Skeletal muscle tissue (tissue), 4 donors: Measurements from ENCODE around the gene ZNF638. TPM values are rescaled to one million over a fixed set of nuclear protein-coding genes. Genes with fewer than 3 reads are reported as not detected.

Experiments used
- H3K27ac ChIP-seq: one replicate; pipeline ENCODE4 v1.7.0; 2013; ENCODE audit warnings: mild to moderate bottlenecking, low read depth, low read length, inconsistent platforms
- H3K27me3 ChIP-seq, 3 donors: one replicate each; pipeline ENCODE4 v1.7.0; 2013; ENCODE audit warnings: low read length in 3 of 3; ENCODE audit not compliant: control insufficient read depth in 3 of 3, insufficient read depth in 3 of 3
- H3K36me3 ChIP-seq, 3 donors: one replicate each; pipeline ENCODE4 v1.7.0; 2013; ENCODE audit warnings: low read length in 3 of 3; ENCODE audit not compliant: control insufficient read depth in 3 of 3, insufficient read depth in 3 of 3
- H3K4me1 ChIP-seq, 3 donors: one replicate each; pipeline ENCODE4 v1.7.0; 2013; ENCODE audit warnings: low read length in 3 of 3, mild to moderate bottlenecking in 3 of 3; ENCODE audit not compliant: control insufficient read depth in 3 of 3, insufficient read depth in 3 of 3
- H3K4me3 ChIP-seq, 3 donors: one replicate each; pipeline ENCODE4 v1.7.0; 2013; ENCODE audit warnings: low read length in 3 of 3
- H3K9ac ChIP-seq, 3 donors: one replicate each; pipeline ENCODE4 v1.7.0; 2013; ENCODE audit warnings: low read length in 3 of 3, mild to moderate bottlenecking in 3 of 3, moderate library complexity in 2 of 3, low read depth in 1 of 3
- H3K9me3 ChIP-seq, 3 donors: one replicate each; pipeline ENCODE4 v1.7.0; 2013; ENCODE audit warnings: low read length in 3 of 3; ENCODE audit not compliant: control insufficient read depth in 3 of 3
- total RNA-seq: library from RNA; depleted of rRNA; stranded (reverse); fragments of >200 nt; gene quantifications from one replicate; pipeline ENCODE4 v1.2.3, GENCODE V29; 2014
- donor health status: Osteomylitis.

Gene ZNF638
- total RNA-seq, 1 donor from 2014 or later = 187 TPM

DNA sequence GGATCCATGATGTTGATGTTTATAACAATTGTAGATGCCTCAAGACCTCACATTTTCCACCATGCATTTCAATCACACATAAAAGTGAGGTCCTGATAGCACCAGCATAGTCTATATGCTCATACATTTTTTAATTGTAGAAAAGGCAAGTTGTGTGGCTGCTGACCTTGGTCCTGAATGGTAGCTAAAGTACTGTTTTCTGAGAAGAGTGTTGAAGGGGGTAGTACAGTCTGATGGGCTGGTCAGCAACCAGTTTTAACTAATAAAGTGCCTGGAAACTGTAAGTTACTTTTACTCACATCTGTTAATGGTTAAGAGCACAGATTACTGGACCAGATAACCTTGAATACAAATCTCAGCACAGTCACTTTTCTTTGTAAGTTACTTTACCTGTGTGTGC, 15.9 kb downstream of the ZNF638 start:
- H3K9ac ChIP-seq = no peak overlapping the region
- H3K9me3 ChIP-seq = no peaks in the 10 kb centered on the region
- H3K27ac ChIP-seq = no peak overlapping the region
- no peaks in the 10 kb centered on the region for H3K27me3 ChIP-seq
- H3K36me3 ChIP-seq = peaks cover 3 to 17% (median 17%) of the 10 kb centered on the region in 3 donors
- no peak overlapping the region for H3K4me3 ChIP-seq
- H3K4me1 ChIP-seq = peaks cover 0 to 4% (median 3%) of the 10 kb centered on the region in 3 donors

DNA sequence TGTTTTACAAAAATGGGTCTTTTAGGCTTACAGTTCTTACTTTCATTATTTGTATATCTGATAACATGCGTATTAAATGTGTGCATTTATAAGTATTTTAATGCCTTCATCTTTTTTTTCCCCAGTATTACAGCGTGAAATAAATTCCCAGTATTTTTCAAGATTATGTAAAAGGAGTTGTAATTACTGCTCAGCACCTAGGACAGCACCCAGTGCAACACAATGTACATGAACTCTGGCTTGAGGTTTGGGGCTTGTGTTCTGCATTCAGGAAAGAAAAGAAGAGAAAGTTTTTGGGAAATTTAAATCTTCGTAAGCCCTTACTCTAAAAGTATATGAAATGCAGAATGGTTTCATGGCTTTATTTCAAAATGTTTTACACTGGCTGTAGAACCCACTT, 16.7 kb downstream of the ZNF638 start:
- Histone ChIP-seq H3K9ac (no peak overlapping the region), H3K9me3 (no peaks in the 10 kb centered on the region), H3K36me3 (peaks cover 3 to 19% (median 17%) of the 10 kb centered on the region in 3 donors), H3K4me1 (peaks cover 3 to 4% (median 3%) of the 10 kb centered on the region in 3 donors), H3K4me3 (no peak overlapping the region), H3K27ac (no peak overlapping the region), H3K27me3 (no peaks in the 10 kb centered on the region)

DNA sequence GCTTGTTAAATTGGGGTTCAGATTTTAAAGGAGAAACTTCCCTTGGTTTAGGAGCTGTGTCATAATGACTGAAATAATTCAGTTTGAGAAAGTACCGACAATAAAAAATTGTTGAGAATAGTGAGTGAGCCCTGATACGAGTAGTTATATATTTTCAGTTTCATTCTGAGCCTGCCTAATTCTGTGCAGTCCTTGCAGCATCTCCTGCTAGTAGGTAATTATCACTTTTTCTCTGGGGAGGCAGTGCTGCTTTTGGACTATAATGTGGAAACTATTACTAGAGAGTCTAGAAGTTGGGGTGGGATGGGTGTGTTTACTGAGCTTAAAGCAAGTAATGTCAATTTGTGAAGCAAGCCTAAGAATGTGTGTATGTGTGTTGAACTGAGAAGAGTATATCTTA, 21.7 kb downstream of the ZNF638 start:
- no peaks in the 10 kb centered on the region for H3K9me3 ChIP-seq
- H3K27ac ChIP-seq = no peak overlapping the region
- no peak overlapping the region for H3K4me3 ChIP-seq
- H3K27me3 ChIP-seq = no peaks in the 10 kb centered on the region
- peaks cover 3 to 5% (median 4%) of the 10 kb centered on the region in 3 donors for H3K4me1 ChIP-seq
- H3K36me3 ChIP-seq = peaks cover 11 to 35% (median 26%) of the 10 kb centered on the region in 3 donors
- H3K9ac ChIP-seq = no peak overlapping the region

GRCh38 chr2:71358931-71359671, 27.5 kb downstream of the ZNF638 start:
- peaks cover 11 to 35% (median 32%) of the 10 kb centered on the region in 3 donors for H3K36me3 ChIP-seq
- H3K4me3 ChIP-seq = no peak overlapping the region
- H3K9ac ChIP-seq = no peak overlapping the region
- no peaks in the 10 kb centered on the region for H3K9me3 ChIP-seq
- H3K4me1 ChIP-seq = peaks cover 5 to 14% (median 12%) of the 10 kb centered on the region in 3 donors
- H3K27me3 ChIP-seq = no peaks in the 10 kb centered on the region
- no peak overlapping the region for H3K27ac ChIP-seq

DNA sequence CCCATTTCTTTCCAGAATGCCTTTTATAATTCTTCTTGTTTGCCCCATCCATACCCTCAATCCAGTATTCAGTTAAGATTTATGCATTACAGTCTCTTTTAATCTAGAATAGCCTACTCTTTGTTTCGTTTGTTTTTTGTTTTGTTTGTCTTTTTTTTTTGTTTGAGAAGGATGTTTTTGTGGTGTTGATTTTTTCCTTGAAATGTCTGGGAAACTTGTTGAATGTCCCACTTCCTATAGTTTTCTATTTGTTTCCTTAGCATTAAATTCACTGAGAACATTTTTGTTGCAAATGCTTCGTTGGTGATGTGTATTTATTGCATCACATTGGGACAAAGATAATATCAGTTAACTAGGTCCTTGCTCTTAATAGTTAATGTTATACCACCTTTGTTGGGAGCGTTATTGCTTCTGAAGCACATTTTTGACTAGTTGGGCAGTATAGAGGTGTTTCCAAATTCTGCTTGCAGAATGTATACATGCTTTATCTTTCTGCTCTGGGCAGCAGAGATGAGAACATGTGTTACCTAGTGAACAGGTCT, 28.9 kb downstream of the ZNF638 start:
- no peak overlapping the region for H3K9ac ChIP-seq
- peaks cover 5 to 14% (median 12%) of the 10 kb centered on the region in 3 donors for H3K4me1 ChIP-seq
- no peak overlapping the region for H3K4me3 ChIP-seq
- H3K36me3 ChIP-seq = peaks cover 13 to 45% (median 41%) of the 10 kb centered on the region in 3 donors
- H3K27ac ChIP-seq = no peak overlapping the region
- no peaks in the 10 kb centered on the region for H3K9me3 ChIP-seq
- no peaks in the 10 kb centered on the region for H3K27me3 ChIP-seq

GRCh38 chr2:71361631-71362030, 30.0 kb downstream of the ZNF638 start:
- Histone ChIP-seq H3K27ac (peak overlapping the region; percentile 28), H3K36me3 (peaks cover 14 to 46% (median 45%) of the 10 kb centered on the region in 3 donors), H3K27me3 (no peaks in the 10 kb centered on the region), H3K4me1 (peaks cover 2 to 14% (median 12%) of the 10 kb centered on the region in 3 donors), H3K4me3 (no peak overlapping the region), H3K9me3 (no peaks in the 10 kb centered on the region), H3K9ac (peak overlapping the region in 1 of 3 donors; percentile 26)

- no peaks in the 10 kb centered on the region for H3K9me3 ChIP-seq
- no peak overlapping the region for H3K4me3 ChIP-seq
- peaks cover 2 to 14% (median 12%) of the 10 kb centered on the region in 3 donors for H3K4me1 ChIP-seq
- H3K27me3 ChIP-seq = no peaks in the 10 kb centered on the region
- H3K9ac ChIP-seq = no peak overlapping the region
- H3K27ac ChIP-seq = peak overlapping the region; percentile 28
- H3K36me3 ChIP-seq = peaks cover 11 to 45% (median 38%) of the 10 kb centered on the region in 3 donors
Measured at GRCh38 chr2:71362447-71362846, 30.9 kb downstream of the ZNF638 start.

DNA sequence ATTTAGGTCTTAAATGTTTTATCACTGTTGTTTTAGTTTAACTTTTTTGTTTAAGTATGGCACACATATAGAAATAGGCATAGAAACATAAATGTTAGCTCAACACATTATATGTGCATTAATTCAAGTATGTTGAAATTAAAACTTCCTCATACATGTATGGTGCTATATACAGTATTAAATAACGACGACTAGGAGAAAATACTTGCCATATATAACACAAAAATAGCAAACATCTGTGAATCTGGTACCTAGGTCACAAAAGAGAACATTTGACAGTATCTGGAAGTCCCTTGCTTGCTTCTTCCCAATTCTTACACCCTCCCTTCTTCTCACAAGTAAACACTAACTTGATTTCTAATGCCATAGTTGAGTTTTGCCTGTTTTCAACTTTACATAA, 38.4 kb downstream of the ZNF638 start:
- H3K27me3 ChIP-seq = no peaks in the 10 kb centered on the region
- no peak overlapping the region for H3K9ac ChIP-seq
- no peak overlapping the region for H3K27ac ChIP-seq
- no peaks in the 10 kb centered on the region for H3K9me3 ChIP-seq
- no peak overlapping the region for H3K4me3 ChIP-seq
- H3K4me1 ChIP-seq = no peaks in the 10 kb centered on the region
- peaks cover 14 to 48% (median 42%) of the 10 kb centered on the region in 3 donors for H3K36me3 ChIP-seq

DNA sequence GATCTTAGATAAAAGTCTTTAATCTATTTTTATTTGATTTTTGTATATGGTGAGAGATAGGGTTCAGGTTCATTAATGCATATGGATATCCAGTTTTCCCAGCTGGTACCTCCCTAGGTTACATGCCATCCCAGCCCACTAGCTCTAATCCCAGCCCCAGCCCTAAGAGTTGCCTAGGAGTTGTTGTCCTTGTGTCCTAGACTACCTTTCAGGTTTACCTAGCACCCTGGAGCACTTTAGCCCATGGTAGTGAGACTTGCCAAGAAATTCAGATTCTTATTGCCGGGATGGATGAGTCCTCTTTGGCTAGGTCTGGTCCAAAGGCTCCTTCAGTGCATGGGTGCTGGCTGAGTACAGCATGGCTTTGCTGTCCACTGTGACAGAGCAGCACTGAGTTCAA, 40.5 kb downstream of the ZNF638 start:
- Histone ChIP-seq H3K4me3 (no peak overlapping the region), H3K36me3 (peaks cover 6 to 37% (median 36%) of the 10 kb centered on the region in 3 donors), H3K4me1 (no peaks in the 10 kb centered on the region), H3K9me3 (no peaks in the 10 kb centered on the region), H3K9ac (no peak overlapping the region), H3K27ac (no peak overlapping the region), H3K27me3 (no peaks in the 10 kb centered on the region)

DNA sequence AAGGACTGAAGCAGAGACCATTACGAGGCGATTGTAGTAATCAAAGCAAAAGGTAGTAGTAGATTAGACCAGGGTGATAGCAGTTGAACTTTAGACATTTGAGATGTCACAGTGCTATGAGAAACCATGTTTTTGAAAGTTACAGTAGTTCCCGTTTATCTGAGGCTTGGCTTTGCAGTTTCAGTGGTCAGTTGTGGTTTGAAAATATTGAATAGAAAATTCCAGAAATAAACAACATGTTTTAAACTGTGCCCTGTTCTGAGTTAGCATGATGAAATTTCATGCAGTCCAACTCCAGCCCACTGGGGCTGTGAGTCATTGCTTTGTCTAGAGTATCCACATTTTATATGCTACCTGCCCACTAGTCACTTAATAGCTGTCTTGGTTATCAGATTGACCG, 47.5 kb downstream of the ZNF638 start:
- Histone ChIP-seq H3K9me3 (no peaks in the 10 kb centered on the region), H3K27me3 (no peaks in the 10 kb centered on the region), H3K9ac (no peak overlapping the region), H3K27ac (no peak overlapping the region), H3K36me3 (peaks cover 8 to 25% (median 20%) of the 10 kb centered on the region in 3 donors), H3K4me1 (no peaks in the 10 kb centered on the region), H3K4me3 (no peak overlapping the region)
